GM10266 (cell line): ENCODE data around the gene CHD9.
"Not testable (repeated sequence)": the region's sequence is repeated elsewhere in the genome, so short reads cannot be mapped to it uniquely, and the experiment has no call there.

Source experiments
- DNase-seq: peaks from one replicate; pipeline ENCODE4 v3.0.0; 2012; ENCODE audit errors: extremely low spot score
- CTCF ChIP-seq: IDR thresholded peaks from 2 replicates; pipeline ENCODE4 v1.5.1; 2012; ENCODE audit warnings: mild to moderate bottlenecking, low read depth; ENCODE audit not compliant: control insufficient read depth, insufficient read depth; ENCODE audit errors: missing control alignments

Gene CHD9

GRCh38 chr16:53159781-53160436 lies 105.1 kb downstream of the CHD9 start:
- peak; percentile 36 for DNase-seq
- TF ChIP-seq CTCF, result peak; percentile 50

- TF ChIP-seq CTCF, result no peak
- no peak for DNase-seq
Observed at GRCh38 chr16:53166099-53166498, 111.3 kb downstream of the CHD9 start.

- no peak for DNase-seq
- no peak for TF ChIP-seq CTCF
Observed at GRCh38 chr16:53168744-53169143, 114.0 kb downstream of the CHD9 start.

GRCh38 chr16:53172517-53172916 lies 117.7 kb downstream of the CHD9 start:
- TF ChIP-seq CTCF, result no peak
- DNase-seq, result no peak

- DNase-seq, result no peak
Observed at GRCh38 chr16:53175118-53175517, 120.3 kb downstream of the CHD9 start.

GRCh38 chr16:53176434-53176833 lies 121.6 kb downstream of the CHD9 start:
- TF ChIP-seq CTCF, result no peak
- no peak for DNase-seq

More at GRCh38 chr16:53175118-53175517, 120.3 kb downstream of the CHD9 start:
- no peak for TF ChIP-seq CTCF

- DNase-seq, result no peak
- TF ChIP-seq CTCF, result no peak
Observed at GRCh38 chr16:53183442-53183841, 128.7 kb downstream of the CHD9 start.

GRCh38 chr16:53185741-53186140 lies 130.9 kb downstream of the CHD9 start:
- not testable (repeated sequence) for DNase-seq
